GM13976 (cell line): Measurements from ENCODE around the gene MAT2A.

Experiments used
- DNase-seq: peaks from one replicate; pipeline ENCODE4 v3.0.0; 2012; ENCODE audit warnings: low spot score
- in situ Hi-C: fragments of 300-500 bp; cut with MboI; formaldehyde crosslinking; loops from one replicate; pipeline ENCODE4 v1.12.0; 2022; ENCODE audit warnings: low sequenced_read_pairs, mixed read lengths, inconsistent platforms; ENCODE audit not compliant: unreplicated experiment
- TF ChIP-seq, protein P1 (sequence below): IDR thresholded peaks from 2 replicates; pipeline ENCODE4 v1.5.1; 2012; ENCODE audit warnings: borderline replicate concordance, mild to moderate bottlenecking; ENCODE audit not compliant: insufficient read depth; ENCODE audit errors: extremely low read depth, missing control alignments, control extremely low read depth

MAT2A gene

DNA sequence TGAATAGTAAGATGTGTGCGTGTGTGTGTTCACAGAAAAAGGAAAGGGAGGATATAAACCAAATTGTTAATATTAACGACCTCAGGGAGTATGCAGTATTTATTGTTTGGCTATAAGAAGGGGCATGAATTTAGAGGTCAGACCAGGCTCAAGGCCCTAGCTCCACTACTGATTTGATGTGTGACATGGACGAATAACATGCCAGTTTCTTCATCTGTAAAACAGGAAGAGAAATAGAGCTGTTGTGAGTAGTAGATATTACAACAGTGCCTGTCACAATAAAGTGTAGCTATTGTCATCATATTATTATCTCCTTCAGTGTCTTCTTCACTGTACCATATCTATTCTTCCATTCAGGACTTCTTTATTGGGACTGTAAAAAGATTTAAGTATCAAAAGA is 4.1 kb upstream of the MAT2A start:
- TF ChIP-seq, protein P1, sequence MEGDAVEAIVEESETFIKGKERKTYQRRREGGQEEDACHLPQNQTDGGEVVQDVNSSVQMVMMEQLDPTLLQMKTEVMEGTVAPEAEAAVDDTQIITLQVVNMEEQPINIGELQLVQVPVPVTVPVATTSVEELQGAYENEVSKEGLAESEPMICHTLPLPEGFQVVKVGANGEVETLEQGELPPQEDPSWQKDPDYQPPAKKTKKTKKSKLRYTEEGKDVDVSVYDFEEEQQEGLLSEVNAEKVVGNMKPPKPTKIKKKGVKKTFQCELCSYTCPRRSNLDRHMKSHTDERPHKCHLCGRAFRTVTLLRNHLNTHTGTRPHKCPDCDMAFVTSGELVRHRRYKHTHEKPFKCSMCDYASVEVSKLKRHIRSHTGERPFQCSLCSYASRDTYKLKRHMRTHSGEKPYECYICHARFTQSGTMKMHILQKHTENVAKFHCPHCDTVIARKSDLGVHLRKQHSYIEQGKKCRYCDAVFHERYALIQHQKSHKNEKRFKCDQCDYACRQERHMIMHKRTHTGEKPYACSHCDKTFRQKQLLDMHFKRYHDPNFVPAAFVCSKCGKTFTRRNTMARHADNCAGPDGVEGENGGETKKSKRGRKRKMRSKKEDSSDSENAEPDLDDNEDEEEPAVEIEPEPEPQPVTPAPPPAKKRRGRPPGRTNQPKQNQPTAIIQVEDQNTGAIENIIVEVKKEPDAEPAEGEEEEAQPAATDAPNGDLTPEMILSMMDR = no peak
- no peak for DNase-seq
- in situ Hi-C loops = no loop called here

DNA sequence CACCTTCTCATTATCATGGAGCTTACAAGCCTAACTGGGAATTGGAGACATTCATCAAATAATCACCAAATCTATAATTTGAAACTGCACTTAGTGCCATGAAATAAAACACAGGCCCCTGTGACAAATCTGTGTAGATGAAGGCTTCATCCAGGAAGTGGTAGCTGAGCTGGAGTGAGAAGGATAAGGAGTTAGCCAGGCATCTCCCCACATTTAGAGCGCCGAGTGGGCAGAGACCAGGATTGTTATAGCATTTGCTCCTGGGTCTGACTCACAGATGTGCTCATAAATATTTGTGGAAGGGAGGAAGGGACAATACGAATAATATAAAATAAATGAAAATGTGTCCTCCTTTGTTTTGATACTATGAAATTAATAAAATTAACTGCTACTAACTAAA is 2.5 kb upstream of the MAT2A start:
- no peak for DNase-seq
- TF ChIP-seq, protein P1 = no peak
- in situ Hi-C loops = no loop called here

DNA sequence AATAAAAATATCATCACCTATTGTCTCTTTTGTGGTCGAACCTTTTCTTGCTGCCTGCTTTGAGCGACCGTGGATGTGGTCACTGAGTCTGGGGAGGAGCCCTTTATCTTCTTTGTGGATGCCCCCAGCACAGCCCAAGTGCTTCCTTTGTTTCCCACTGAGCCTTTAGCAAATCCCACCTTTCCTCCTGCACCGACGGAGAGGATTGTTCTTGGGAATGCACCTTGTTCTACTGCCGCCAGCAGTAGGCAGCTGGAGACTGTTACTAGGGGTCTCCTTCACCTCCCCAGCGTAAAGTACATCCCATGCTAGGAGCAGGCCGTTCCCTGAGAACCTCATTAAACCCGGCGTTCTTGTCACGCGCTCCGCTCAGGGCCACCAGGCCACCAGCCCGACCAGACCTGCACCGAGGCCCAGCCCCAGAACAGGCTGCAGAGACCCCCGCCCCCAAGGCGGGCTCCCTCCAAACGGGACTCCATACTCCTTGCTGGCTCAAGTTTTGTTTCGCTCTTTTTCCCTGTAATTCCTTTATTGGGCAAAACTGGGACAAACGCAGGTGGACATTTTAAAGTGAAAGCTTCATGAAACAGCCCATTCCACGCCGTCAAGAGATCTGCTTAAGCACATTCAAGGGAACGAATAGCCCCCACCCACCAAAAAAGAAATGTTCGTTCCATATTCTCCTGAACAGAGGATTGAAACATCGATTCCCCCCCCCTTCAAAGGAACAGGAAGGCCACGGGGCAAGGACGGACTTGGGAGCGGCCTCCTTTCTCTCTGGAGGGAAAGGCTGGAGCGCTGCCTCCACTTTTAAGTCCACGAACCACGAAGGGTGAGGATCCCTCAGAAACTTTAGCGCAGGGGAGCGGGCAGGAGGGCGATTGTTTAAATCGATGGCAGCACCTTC is 1.1 kb upstream of the MAT2A start:
- TF ChIP-seq, protein P1 = no peak
- peak; percentile 41 for DNase-seq
- in situ Hi-C loops = no loop called here

DNA sequence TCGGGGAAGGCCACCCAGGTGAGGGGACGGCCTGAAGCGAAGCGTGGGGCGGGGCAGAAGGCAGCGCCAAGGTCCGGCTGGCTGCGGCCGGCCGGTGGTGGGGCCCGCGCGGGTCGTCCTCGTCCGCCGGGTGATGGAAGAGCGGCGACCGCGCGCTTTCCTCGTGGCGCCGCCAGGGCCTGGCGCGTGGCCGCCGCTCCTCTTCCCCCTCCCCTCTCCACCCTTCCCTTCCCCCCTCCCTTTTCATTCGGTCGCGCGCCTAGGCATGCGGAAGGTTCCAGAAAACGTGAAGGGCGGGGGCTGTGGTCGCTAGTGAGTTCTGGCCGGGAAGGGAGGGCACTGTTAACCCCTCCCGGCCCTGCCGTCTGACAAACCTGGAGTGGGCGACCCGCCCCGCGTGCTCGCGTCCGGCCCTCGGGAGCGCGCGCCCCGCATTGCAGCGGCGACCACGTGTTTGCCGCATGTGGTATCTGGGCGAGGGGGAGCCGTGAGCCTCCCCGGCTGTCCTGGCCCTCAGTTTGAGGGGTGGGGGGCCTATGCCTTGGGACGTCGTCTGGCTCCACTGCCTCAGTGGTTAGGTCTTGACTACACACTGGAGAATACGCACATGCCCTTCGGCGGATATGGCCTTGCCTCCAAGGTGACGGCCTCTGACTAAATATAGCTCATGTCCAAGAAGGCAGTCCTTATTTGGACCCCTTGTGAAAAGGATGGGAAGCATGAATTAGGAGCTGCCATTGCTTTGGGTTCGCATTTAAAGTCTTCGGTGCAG is 579 bp downstream of the MAT2A start:
- TF ChIP-seq, protein P1 = no peak
- in situ Hi-C loops = no loop called here
- peak; percentile 79 for DNase-seq

DNA sequence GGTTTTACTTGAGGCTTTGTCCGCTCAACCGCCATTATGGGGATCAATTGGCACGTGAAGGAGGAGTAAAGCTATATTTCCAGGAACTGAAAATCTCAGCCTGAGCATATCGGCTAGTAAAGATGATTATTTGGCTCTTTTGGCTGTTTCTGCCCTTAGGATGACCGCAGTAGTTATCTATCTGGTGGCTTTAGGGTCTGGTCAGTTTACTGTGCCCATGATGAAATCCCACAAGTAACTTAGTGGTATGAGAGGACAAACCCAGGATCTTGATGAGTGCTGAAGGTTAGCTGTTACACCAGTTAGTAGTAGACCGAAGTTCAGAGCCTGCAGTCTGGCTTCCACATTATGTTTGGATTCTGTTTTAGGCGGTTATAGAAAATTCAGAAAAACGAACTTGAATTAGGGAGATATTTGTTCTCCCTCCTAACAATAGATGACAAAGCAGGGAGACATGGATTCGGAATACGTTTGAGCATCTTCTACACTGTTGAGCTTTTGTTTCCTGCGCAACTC is 1.2 kb downstream of the MAT2A start:
- in situ Hi-C loops = no loop called here

DNA sequence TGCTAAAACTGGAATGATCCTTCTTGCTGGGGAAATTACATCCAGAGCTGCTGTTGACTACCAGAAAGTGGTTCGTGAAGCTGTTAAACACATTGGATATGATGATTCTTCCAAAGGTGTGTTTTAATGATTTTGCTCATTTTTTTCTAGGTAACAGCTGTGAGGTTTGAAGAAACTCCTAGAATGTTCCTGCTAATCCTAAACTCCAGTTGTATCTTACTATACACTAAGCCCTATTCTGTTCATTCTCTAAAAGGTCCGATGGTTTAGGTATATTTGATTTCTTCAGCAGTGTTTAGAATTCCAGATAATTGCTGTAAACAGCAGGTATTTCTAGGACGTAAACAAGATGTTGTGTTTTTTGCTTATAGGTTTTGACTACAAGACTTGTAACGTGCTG is 2.3 kb downstream of the MAT2A start:
- no peak for DNase-seq
- in situ Hi-C loops = no loop called here
- TF ChIP-seq, protein P1 = no peak

More for the DNA sequence above, 1.2 kb downstream of the MAT2A start:
- DNase-seq = no peak
- TF ChIP-seq, protein P1 = no peak
